GM10847 (cell line): ENCODE measurements around the gene TPST2.

Source experiments
- POLR2A ChIP-seq: IDR thresholded peaks from 2 replicates; pipeline ENCODE4 v1.6.1; 2011; ENCODE audit not compliant: insufficient read length; ENCODE audit errors: extremely low read depth

Gene TPST2

DNA sequence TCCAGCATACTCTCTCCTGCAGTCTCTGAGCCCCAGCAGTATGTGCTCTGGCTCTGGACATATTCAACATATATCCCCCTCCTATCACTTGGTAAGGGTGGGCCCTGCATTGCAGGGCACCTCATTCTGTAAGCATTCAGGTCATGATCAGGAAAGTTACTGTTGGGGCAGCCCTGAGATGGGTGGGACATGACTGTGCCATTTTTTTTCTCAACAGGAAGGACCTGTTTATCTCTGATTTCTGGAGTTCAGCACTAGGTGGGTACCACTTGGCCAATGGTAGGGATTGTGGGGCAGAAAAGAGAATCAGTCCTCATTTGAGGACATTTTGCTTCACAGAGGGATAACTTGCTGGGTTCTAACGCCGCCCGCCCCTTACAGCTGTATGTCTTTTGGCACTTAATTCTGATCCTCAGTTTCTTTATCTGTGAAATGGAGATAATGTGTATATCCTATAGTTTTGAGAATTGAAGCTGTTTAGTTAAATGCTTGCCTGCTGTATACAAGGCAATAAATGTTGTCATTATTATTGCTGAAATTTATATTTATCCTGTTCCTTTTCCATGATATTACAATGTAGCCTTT is 104.0 kb downstream of the TPST2 start:
- TF ChIP-seq POLR2A: no peak

DNA sequence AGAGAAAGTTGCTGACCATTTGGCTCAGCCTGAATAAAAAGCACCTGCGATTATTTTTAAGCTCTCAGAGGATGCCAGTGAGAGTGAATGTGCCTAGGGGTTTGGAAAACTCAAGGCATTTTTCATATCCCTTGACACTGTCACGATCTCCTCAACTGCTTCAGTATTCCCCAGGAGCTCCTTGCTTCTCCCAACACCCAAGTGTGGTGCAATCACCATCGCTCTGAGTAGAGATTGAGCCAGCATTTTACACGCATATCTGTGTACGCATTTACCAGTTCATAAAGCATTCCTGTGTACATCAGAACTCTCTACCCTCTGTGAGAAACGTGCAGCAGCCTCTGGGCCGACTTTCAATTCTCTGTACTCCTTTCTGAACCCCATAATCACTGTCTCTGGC is 104.9 kb downstream of the TPST2 start:
- TF ChIP-seq POLR2A: no peak

GRCh38 chr22:26484360-26484706 is 105.6 kb downstream of the TPST2 start:
- no peak for TF ChIP-seq POLR2A

DNA sequence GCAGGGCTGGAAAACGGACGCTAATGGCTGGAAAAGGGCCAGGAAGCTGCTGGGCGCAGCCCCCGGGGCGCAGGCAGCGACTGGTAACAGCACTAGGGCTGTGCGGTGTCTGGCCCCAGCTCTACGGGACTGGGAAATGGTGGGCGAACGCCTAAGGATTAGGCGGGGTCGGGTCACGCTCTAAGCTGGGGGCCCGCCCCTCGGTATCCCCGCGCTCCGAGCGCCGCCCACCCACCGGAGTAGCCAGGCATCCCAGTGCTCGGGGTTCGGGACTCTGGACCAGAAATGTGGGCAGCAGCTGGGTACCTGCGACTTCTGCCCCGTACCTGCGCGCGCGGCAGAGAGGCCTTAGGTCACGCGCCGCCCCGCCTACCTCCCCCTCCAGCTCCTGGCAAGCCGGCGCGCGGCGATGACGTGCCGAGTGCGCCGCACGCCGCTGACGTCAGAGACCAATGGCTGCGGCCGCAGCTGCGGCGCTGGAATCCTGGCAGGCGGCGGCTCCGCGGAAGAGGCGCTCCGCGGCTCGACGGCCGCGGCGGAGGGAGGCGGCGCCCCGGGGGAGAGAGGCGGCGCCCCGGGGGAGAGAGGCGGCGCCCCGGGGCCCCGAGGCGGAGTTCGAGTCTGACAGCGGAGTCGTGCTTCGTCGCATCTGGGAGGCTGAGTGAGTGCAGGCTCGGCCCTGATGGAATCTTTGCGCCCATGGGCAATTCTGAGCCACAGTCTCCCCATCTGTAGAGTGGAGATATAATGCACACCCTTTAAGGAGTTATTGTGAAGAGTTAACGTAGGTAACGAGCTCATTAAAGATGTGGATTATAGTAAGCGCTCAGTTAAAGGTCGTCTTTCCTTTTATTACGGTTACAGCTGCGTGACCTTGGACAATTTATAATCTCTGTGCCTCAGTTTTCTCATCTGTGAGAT is 106.2 kb downstream of the TPST2 start, which contains the start of the genes HPS4 and SRRD:
HPS4 (minus strand) TSS at position 345 of the 921 bp plus-strand sequence. CDS start 2,021 bp downstream, outside the sequence.
SRRD (plus strand) TSS at position 439 of the 921 bp plus-strand sequence; CDS start at position 453, 14 bp downstream.
- TF ChIP-seq POLR2A: peak; percentile 93

DNA sequence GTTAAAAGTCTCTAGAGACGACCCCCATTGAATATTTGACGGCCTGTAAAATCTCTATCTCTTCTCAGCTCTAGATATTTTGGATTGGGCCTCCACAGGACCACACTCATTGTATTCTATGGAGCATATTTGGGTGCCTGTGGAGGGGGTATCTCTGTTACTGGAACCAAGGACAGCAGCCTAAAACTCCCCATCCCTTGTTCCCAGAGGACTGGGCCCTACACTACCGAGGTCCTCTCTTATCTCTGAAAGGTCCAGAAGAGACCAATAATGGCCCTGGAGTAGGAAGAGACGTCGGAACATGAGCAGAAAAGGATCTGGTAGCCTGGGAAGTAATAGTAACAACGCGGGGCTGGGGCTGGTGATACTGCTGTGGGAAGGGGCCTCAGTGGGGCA is 106.9 kb downstream of the TPST2 start:
- TF ChIP-seq POLR2A: no peak

DNA sequence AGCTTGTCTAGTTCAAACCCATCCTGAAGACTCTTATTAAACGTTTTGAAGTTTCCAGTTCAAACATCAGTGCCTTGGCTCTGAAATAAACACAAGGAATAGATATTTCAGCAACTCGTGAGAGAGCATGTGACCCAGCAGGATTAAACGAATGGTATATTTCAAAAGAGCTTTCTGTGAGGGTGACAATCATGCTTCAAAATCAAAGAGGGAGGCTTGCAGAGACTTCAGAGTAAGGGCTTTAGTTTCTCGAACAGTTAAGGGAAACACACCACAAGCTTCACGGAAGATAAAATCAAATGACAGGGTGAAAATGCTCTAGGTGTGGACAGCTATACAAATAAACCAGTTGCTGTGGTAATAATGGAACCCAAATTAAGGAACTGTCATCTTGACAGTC is 107.8 kb downstream of the TPST2 start:
- no peak for TF ChIP-seq POLR2A

- no peak for TF ChIP-seq POLR2A
Measured at GRCh38 chr22:26481694-26482093, 108.2 kb downstream of the TPST2 start.

DNA sequence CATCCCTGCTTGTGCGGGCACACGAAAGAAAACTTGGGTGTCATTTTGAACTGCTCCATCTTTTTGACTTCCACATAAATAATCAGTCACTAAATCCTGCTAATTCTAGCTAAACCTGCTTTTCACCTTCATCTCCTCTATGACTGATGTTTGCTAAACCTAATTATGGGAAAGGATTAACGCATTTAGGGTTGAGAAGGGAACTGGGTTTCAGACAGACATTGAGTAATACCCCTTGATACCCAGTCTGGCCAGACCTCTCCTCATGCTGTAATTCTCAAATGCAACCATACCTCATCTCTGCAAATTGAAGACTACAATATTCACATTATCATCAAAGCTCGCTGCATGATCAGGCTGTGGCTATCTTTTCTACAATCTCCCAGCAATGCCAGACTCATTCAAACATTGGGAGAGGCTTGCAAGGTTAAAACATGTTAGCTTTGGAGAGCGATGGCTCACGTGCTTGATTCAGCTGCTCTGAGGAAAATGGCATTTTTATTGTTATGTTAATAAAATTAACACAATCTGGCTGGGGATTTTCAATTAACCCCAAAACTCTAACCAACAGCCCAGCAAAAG is 108.7 kb downstream of the TPST2 start:
- no peak for TF ChIP-seq POLR2A

DNA sequence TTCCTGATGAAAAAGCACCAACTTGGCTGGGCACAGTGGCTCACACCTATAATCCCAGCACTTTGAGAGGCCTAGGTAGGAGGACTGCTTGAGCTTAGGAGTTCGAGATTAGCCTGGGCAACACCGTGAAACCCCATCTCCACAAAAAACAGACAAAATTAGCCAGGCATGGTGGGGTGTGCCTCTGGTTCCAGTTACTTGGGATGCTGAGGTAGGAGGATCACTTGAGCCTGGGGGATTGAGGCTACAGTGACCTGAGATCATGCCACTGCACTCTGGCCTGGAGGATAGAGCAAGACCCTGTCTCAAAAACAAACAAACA is 109.4 kb downstream of the TPST2 start:
- no peak for TF ChIP-seq POLR2A

GRCh38 chr22:26479792-26480610 is 109.9 kb downstream of the TPST2 start:
- TF ChIP-seq POLR2A: no peak

DNA sequence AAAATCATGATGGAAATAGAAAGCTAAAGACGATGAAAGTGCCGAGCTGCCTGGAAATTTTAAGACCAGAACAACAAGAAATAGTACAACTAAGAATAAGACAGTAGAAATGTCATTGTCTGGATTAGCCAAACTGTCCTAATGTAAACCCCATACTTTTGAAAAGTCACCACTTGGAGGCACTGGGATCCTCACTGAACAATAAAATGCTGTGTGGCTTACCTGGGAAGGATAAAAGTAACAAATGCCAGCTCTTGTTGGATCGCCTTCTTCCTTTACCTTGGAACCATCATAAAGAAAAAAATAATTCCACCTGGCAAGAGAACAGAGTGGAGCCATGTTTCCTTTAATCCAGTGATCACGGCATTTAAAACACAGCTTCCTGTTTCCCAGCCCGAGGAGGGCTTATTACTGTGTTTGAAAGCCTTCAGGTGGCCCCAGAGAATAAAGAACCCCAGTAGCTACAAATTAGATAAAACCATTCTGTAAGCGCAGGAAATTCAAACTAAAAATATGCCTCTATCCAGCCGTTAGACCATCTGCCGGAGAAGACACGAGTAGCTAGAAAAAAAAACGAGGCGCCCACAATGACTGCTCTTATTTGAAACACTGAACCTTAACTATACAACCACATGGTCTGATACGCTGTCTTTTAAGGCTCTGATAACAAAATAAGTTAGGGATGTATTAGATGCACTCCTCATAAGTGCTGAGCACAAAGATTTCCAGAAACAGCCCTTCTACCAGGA is 110.7 kb downstream of the TPST2 start:
- TF ChIP-seq POLR2A: no peak

DNA sequence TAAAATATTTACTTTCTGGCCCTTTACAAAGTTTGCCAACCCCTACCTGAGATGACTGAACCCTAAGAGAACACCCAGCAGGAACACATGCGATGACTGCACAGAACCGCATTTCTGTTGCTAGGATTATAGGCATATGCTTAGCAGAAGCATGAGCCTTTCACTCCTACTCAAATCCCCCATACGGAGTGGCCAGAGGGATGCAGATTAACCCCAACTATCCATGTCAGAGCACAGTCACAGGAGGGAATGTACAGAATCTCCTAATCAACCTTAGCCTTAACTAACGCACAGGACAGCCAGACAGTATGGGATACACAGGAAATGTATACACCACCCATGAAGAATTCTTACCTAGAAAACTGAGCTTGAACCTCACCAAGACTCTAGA is 112.6 kb downstream of the TPST2 start:
- TF ChIP-seq POLR2A: no peak

GRCh38 chr22:26476705-26477340 is 113.1 kb downstream of the TPST2 start:
- TF ChIP-seq POLR2A: no peak

GRCh38 chr22:26474682-26475081 is 115.2 kb downstream of the TPST2 start:
- TF ChIP-seq POLR2A: no peak
